ENCODE results near the gene DENND1C.

The DENND1C gene

DNA sequence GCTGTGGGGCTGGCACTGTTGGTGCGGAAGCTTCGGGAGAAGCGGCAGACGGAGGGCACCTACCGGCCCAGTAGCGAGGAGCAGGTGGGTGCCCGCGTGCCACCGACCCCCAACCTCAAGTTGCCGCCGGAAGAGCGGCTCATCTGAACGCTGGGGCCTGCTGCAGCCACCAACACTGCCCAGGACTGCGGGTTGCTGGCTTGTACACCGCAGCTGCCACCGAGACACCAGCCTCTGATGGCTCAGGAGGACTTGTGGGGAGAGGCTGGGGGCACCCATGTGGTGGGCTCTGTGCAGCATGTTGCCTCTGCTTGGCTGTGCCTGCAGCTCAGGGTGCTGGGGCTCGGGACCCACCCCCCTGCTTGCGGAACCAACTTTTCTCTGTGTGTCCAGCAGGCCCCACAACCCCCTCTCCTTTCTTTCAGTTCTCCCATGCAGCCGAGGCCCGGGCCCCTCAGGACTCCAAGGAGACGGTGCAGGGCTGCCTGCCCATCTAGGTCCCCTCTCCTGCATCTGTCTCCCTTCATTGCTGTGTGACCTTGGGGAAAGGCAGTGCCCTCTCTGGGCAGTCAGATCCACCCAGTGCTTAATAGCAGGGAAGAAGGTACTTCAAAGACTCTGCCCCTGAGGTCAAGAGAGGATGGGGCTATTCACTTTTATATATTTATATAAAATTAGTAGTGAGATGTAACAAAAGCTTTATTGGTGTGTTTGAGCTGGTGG lies 14.9 kb downstream of the DENND1C start:
- no peak for DNase-seq (ENCODE audit: low spot score)
- H3K4me3 ChIP-seq, result no peak overlapping the region
- TF ChIP-seq, protein P1, sequence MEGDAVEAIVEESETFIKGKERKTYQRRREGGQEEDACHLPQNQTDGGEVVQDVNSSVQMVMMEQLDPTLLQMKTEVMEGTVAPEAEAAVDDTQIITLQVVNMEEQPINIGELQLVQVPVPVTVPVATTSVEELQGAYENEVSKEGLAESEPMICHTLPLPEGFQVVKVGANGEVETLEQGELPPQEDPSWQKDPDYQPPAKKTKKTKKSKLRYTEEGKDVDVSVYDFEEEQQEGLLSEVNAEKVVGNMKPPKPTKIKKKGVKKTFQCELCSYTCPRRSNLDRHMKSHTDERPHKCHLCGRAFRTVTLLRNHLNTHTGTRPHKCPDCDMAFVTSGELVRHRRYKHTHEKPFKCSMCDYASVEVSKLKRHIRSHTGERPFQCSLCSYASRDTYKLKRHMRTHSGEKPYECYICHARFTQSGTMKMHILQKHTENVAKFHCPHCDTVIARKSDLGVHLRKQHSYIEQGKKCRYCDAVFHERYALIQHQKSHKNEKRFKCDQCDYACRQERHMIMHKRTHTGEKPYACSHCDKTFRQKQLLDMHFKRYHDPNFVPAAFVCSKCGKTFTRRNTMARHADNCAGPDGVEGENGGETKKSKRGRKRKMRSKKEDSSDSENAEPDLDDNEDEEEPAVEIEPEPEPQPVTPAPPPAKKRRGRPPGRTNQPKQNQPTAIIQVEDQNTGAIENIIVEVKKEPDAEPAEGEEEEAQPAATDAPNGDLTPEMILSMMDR (IDR thresholded peaks at IDR 0.05), result no peak
- no peak overlapping the region for H3K27ac ChIP-seq

DNA sequence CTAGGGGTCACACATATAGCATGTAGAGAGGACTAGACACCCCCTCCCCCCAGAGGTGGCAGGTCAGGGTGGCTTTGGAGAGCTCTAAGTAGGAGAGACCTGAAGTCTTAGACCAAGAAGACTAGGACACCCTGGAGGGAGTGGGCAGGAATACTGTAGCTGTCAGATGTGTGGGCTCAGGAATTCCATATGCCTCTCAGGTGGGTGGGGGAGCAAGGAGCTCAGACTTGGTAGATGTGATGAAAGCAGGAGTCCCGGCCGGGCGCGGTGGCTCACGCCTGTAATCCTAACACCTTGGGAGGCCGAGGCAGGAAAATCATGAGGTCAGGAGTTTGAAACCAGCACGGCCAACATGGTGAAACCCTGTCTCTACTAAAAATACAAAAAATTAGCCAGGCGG lies 15.9 kb downstream of the DENND1C start:
- TF ChIP-seq, protein P1 (IDR thresholded peaks at IDR 0.05), result no peak
- no peak for DNase-seq (ENCODE audit: low spot score)
- H3K27ac ChIP-seq, result no peak overlapping the region
- no peak overlapping the region for H3K4me3 ChIP-seq

DNA sequence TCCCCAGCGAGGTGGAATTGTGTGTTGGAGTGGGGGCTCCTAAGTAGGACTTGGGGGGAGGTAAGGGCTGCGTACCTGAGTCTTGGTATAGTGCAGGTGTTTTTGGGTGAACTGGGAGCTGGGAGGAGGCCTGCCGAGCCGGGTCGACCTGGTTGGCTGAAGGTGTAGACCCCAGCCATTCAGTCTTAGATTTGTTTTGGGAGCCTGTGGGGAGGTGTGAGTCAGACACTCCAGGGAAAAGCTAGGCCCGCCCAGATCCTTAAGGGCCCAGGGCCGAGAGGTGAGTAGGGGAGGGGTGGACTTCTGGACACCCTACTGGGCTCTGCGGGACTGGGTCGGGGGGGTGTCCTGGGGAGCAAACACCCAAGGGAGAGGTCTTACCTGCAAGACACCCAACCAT lies 16.6 kb downstream of the DENND1C start:
- TF ChIP-seq, protein P1 (IDR thresholded peaks at IDR 0.05), result no peak
- DNase-seq (ENCODE audit: low spot score), result no peak
- Histone ChIP-seq H3K27ac (no peak overlapping the region), H3K4me3 (no peak overlapping the region)

DNA sequence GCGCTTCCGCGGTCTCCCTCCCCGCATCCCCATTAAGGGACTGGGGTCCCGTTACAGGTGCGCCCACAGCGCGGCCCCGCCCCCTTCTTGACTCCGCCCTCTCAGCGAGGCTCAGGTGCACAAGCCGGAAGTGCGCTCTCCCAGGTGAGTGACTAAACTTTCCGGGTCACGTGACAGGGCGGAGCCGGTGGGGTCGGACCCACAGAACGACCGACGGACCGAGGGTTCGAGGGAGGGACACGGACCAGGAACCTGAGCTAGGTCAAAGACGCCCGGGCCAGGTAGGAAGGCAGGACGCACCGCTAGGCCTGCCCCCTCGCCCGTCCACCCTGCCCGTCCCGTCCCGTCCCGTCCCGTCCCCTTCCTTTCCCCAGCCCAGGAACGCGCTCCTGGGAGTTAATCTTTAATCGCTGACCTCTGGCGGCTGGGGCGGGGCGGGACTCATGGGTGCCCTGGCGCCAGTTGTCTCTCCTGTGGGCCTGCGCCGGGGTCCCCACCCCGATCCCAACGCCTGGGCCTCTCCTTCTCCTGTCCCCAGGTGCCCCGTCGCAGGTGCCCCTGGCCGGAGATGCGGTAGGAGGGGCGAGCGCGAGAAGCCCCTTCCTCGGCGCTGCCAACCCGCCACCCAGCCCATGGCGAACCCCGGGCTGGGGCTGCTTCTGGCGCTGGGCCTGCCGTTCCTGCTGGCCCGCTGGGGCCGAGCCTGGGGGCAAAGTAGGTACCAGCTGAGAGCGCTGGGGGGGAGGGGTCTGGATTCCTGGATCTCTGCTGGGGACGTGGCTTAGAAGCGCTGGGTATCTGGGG lies 17.3 kb downstream of the DENND1C start, which contains the start of gene CRB3:
Gene CRB3 (plus strand): TSS at position 202 of the 804 bp plus-strand sequence. CDS start 431 bp downstream, at position 633.
- Histone ChIP-seq H3K27ac (no peak within 1 kb of the TSS), H3K4me3 (no peak within 1 kb of the TSS)
- no peak for DNase-seq (ENCODE audit: low spot score)
- TF ChIP-seq, protein P1 (IDR thresholded peaks at IDR 0.05), result no peak

DNA sequence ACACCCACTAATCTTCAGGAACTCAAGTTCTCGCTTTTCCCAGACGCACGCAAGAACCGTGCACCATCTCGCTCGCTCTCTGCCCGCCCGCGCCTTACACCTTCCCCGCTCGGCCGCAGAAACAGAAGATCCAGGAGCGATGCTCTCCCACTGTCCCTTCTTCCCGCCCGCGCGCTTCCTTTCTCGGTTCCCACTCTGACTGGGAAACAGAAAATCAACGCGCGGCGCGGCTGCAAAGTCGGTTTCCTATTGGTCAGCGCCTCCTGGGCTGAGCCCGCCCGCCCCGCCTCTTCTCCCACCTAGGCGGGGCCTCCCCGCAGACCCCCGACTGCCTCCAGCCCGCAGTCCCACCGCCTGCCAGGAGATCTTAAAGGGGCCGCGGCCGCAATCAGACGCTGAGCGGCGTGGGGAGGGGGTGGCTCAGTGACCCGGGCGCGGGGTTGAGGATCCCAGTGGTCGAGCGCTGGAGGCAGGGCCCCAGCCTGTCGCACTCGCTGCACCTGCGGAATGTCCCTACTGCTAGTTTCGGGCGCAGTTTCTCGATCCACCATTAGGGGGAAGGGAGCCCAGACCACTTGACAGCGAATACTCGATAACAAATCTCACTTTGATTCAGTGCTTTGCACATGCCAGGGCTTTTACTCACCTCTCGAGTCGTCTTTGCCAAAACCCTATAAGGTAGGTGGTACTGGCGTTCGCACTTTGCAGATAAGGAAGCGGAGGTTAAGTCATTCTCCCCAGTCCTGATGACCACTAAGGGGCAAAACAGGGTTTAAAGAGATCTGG lies 21.3 kb downstream of the DENND1C start:
- peak; percentile 95 for DNase-seq (ENCODE audit: low spot score)
- TF ChIP-seq, protein P1 (IDR thresholded peaks at IDR 0.05), result peak; percentile 31
- Histone ChIP-seq H3K4me3 (peak overlapping the region; percentile 97), H3K27ac (peak overlapping the region; percentile 56 to 81)

DNA sequence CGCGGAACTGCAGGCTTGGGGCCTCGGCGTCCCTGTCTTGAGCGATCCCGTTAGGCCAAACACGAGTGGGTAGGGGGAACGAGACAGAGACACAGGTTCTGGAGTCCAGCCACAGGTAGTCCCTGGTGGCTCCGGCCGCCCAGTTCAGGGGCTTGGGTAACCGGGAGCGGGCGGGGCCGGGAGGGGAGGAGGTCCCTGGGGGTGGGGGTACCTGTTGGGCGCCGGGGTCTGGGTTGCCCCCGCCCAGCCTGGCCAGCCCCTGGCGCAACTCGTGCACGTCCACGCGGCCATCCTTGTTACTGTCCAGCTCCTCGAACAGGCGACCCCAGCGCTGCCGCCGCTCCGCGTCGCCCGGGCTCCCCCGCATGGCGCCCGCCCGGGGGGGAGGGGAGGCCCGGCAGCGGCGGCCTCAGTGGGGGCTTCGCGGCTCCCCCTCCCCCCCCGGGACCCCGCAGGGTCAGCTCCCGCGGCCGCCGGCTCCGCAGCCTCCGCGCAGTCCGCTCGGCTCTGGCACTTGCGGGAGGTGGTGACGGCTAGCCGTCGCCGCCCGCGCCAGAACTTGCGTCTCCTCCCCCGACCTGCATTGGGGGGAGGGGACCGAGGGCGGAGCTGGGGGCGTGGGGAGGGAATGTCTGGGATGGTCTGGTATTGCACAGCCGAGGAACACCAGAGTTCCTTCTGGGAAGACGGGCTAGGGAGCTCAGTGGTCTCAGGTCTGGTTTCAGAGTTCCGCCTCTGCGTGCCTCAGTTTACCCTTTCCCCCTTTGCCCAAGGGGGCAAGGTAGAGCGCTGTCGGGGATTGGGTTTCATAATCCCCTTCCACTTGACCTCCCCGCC lies 22.1 kb downstream of the DENND1C start, which contains the start of gene SLC25A23:
Gene SLC25A23 (minus strand): TSS at position 531 of the 837 bp plus-strand sequence. CDS start 164 bp downstream, at position 367.
- peak within 1 kb of the TSS; percentile 97 for H3K4me3 ChIP-seq
- peak within 1 kb of the TSS; percentile 56 to 81 for H3K27ac ChIP-seq
- TF ChIP-seq, protein P1 (IDR thresholded peaks at IDR 0.05), result no peak
- DNase-seq (ENCODE audit: low spot score), result no peak
